Kidney epithelial cell (primary cell): ENCODE measurements around the gene WNT1. TPM values are rescaled to one million over a fixed set of nuclear protein-coding genes. Genes with fewer than 3 reads are reported as not detected.

ENCODE experiments used
- DNase-seq: peaks from one replicate; pipeline ENCODE4 v3.0.0-alpha.2; 2010; ENCODE audit warnings: low read depth
- H3K27me3 ChIP-seq: 2 replicates; pipeline ENCODE4 v1.6.0; 2011; ENCODE audit warnings: low read length; ENCODE audit not compliant: control insufficient read depth, insufficient read depth
- H3K36me3 ChIP-seq: 2 replicates; pipeline ENCODE4 v1.5.1; 2011; ENCODE audit warnings: low read length; ENCODE audit not compliant: control insufficient read depth, insufficient read depth
- H3K4me3 ChIP-seq: 2 replicates; pipeline ENCODE4 v1.5.1; 2011; ENCODE audit warnings: low read depth, mild to moderate bottlenecking, control low read depth, low read length
- CTCF ChIP-seq: IDR thresholded peaks from 2 replicates; pipeline ENCODE4 v1.5.1; 2011; ENCODE audit warnings: mild to moderate bottlenecking, moderate library complexity, low read length, control low read depth, inconsistent platforms; ENCODE audit not compliant: insufficient read depth, poor library complexity, severe bottlenecking
- total RNA-seq: library from RNA; depleted of rRNA; stranded (reverse); fragments of >200 nt; gene quantifications from 2 replicates; pipeline ENCODE4 v1.2.3, GENCODE V29; 2015

WNT1 gene
- total RNA-seq, 1 donor from 2014 or later: not detected

DNA sequence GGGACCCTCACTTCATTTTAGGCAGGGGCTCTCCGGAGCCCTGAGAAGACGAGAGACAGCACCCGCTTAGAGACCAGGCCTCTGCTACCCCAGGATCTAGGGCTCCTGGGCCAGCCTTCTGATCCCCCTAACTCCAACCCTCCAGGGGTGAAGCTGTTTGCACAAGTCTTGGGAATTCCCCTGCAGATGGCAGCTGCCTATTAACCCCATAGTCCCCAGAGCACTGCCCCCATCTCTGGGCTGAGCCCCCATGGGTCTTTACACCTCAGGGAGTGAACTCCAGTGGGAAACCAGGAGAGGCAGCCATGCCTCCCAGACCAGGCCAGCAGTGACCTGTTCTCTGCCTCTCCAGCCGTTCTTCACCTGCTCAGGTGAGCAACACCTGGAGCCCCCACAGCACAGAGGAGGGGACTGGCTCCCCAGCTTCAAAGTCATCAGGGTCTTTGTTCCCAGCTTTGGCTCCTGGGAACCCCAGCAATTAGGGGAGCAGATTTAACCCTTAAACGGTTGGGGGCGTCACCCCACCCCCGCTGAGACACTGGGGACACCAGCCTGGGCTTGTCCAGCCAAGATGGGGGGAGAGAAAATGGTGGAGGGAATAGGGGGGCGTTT is 8.9 kb upstream of the WNT1 start:
- DNase-seq: no peak
- peaks cover 65% of the 10 kb centered on the region for H3K27me3 ChIP-seq
- TF ChIP-seq CTCF: no peak
- H3K4me3 ChIP-seq: no peak overlapping the region
- no peaks in the 10 kb centered on the region for H3K36me3 ChIP-seq

GRCh38 chr12:48969833-48970701 is 8.1 kb upstream of the WNT1 start:
- no peak for TF ChIP-seq CTCF
- DNase-seq: no peak
- no peak overlapping the region for H3K4me3 ChIP-seq
- H3K27me3 ChIP-seq: peaks cover 68% of the 10 kb centered on the region
- no peaks in the 10 kb centered on the region for H3K36me3 ChIP-seq

DNA sequence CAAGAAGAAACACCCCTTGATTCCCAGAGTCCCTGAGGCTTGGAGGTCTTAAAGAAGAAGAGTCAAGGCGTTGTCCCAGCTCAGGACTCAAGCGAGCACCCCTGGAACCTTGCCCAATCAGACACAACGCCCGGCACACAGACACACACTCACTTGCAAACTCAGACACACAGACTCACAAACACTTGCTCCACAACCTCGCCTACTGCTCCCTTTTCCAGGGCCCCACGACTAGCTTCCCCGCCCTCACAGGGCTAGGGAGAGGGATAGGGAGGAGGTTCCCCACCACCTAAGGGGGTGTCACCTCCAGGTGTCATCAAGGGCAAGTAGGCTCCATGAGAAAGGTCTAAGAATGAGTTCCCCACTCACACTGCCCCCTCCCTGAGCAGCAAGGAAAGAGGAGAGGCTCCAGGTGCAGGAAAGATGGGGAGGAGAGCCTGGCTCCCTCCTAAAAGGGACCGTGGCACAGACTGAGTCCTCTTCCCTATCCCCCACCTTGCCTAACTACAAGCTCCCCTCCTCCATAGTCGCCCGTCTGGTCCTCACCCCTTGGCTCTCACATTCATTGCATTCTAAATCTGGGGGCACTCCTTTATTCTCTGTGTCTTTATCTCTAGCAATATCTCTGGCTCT is 7.3 kb upstream of the WNT1 start:
- DNase-seq: no peak
- H3K27me3 ChIP-seq: peaks cover 71% of the 10 kb centered on the region
- no peak for TF ChIP-seq CTCF
- H3K4me3 ChIP-seq: no peak overlapping the region
- H3K36me3 ChIP-seq: no peaks in the 10 kb centered on the region

DNA sequence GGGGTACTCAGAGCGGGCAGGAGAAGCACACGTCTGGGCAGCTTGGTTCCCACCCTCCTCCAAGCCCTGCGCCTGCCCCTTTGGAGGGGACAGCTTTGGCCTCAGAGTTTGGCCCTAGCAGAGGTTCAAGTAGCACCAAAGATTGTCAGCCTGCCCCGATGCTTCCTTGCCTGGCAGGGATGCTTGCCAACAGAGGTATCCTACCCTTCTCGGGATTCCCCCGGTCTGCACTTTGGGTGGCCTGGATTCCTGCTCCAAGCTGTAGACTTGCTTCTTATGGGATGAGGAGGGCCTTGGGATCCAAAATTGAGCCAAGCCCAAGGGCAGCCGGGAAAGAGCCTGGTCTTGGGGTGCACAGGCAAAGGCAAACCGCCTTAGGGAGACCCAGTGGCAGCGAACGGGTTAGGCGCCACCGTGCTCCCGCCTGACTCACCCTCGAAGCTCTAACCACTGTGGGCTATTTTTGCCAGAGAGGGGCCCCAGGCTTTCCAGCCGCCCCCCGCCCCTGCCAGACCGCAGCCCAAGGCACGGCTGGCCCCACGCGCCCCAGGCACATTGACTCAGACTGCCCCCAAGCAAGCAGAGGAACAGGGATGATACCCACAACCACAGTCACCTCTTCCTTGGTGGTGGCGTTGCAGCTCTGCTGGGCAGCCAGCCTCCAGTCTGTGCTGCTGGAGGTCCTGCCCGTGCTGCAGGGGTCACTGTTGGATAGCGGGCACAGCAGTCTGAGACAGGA is 5.7 kb upstream of the WNT1 start:
- no peaks in the 10 kb centered on the region for H3K36me3 ChIP-seq
- H3K27me3 ChIP-seq: peaks cover 76% of the 10 kb centered on the region
- TF ChIP-seq CTCF: peak; percentile 25
- no peak overlapping the region for H3K4me3 ChIP-seq
- no peak for DNase-seq

- H3K4me3 ChIP-seq: no peak overlapping the region
- no peak for DNase-seq
- no peak for TF ChIP-seq CTCF
- H3K36me3 ChIP-seq: no peaks in the 10 kb centered on the region
- H3K27me3 ChIP-seq: peaks cover 78% of the 10 kb centered on the region
These were observed 5.1 kb upstream of the WNT1 start for GRCh38 chr12:48972952-48973483.
